IMR-90 (cell line): ENCODE results near the gene SAMSN1. TPM values are rescaled to one million over a fixed set of nuclear protein-coding genes. Genes with fewer than 3 reads are reported as not detected.

Source experiments
- ATAC-seq: fragments of 200-7000 bp; cut with Tn5 transposase; 2 replicates; pipeline ENCODE4 v1.9.1; 2020; ENCODE audit warnings: low read depth, mild to moderate bottlenecking, moderate library complexity
- BruUV-seq: library from RNA; stranded (reverse); fragments of 400-500 nt; replicated peaks from 2 replicates; lab custom pipeline; 2021; lab: Mats Ljungman, UMichigan
- CTCF ChIA-PET: fragments of 300-600 bp; formaldehyde crosslinking; extraction: SDS; loops from one replicate; lab custom pipeline; 2021; ENCODE audit warnings: antibody characterized with exemption; lab: Yijun Ruan, JAX
- POLR2A ChIA-PET: fragments of 300-600 bp; sonication (Branson Sonifier 250); formaldehyde crosslinking; loops from one replicate; lab custom pipeline; 2022; ENCODE audit warnings: antibody characterized with exemption; ENCODE audit not compliant: unreplicated experiment; lab: Charles Lee
- DNase-seq: peaks from one replicate; pipeline ENCODE4 v3.0.0; 2013
- H2AFZ ChIP-seq: replicated peaks from 2 replicates; pipeline ENCODE3; 2013; ENCODE audit warnings: low read length, mild to moderate bottlenecking; ENCODE audit not compliant: poor library complexity
- H2AK5ac ChIP-seq: 2 replicates; pipeline ENCODE4 v1.6.1; 2013; ENCODE audit warnings: low read depth, low read length, inconsistent platforms
- H2AK9ac ChIP-seq: replicated peaks from 2 replicates; pipeline ENCODE3; 2013; ENCODE audit warnings: mild to moderate bottlenecking, low read depth, low read length, moderate library complexity; ENCODE audit not compliant: poor library complexity
- H2BK120ac ChIP-seq: 2 replicates; pipeline ENCODE4 v1.6.1; 2013; ENCODE audit warnings: low read depth, low read length, inconsistent platforms
- H2BK15ac ChIP-seq: 3 replicates; pipeline ENCODE4 v1.6.1; 2013; ENCODE audit warnings: low read depth, low read length, inconsistent platforms
- H2BK20ac ChIP-seq: 2 replicates; pipeline ENCODE4 v1.6.1; 2013; ENCODE audit warnings: low read depth, mild to moderate bottlenecking, inconsistent platforms, low read length, moderate library complexity
- H2BK5ac ChIP-seq: 2 replicates; pipeline ENCODE4 v1.6.1; 2013; ENCODE audit warnings: mild to moderate bottlenecking, low read depth, low read length, inconsistent platforms; ENCODE audit not compliant: poor library complexity, severe bottlenecking
- H3K14ac ChIP-seq: replicated peaks from 2 replicates; pipeline ENCODE4 v1.6.1; 2013; ENCODE audit warnings: low read depth, low read length, inconsistent platforms
- H3K18ac ChIP-seq: 2 replicates; pipeline ENCODE4 v1.6.1; 2013; ENCODE audit warnings: low read depth, low read length, control low read depth
- H3K23ac ChIP-seq: 2 replicates; pipeline ENCODE4 v1.6.1; 2013; ENCODE audit warnings: low read depth, low read length, inconsistent platforms
- H3K27ac ChIP-seq: 2 replicates; pipeline ENCODE4 v1.5.1; 2013; ENCODE audit warnings: mild to moderate bottlenecking, control low read depth, low read length; ENCODE audit not compliant: insufficient read depth
- H3K27me3 ChIP-seq: 2 replicates; pipeline ENCODE4 v1.6.1; 2013; ENCODE audit warnings: low read length; ENCODE audit not compliant: control insufficient read depth, insufficient read depth
- H3K36me3 ChIP-seq: 2 replicates; pipeline ENCODE4 v1.6.1; 2013; ENCODE audit warnings: low read length, mixed read lengths; ENCODE audit not compliant: control insufficient read depth, insufficient read depth
- H3K4ac ChIP-seq: 2 replicates; pipeline ENCODE4 v1.6.1; 2013; ENCODE audit warnings: low read depth, low read length, inconsistent platforms
- H3K4me1 ChIP-seq: 2 replicates; pipeline ENCODE4 v1.6.1; 2013; ENCODE audit warnings: low read length, mixed read lengths; ENCODE audit not compliant: control insufficient read depth, insufficient read depth
- H3K4me2 ChIP-seq: 2 replicates; pipeline ENCODE4 v1.6.1; 2013; ENCODE audit warnings: low read depth, mild to moderate bottlenecking, control low read depth, low read length, moderate library complexity
- H3K4me3 ChIP-seq: 2 replicates; pipeline ENCODE4 v1.5.1; 2013; ENCODE audit warnings: low read depth, mild to moderate bottlenecking, control low read depth, low read length, moderate library complexity; ENCODE audit not compliant: insufficient read depth
- H3K56ac ChIP-seq: 2 replicates; pipeline ENCODE4 v1.6.1; 2013; ENCODE audit warnings: low read length, inconsistent platforms; ENCODE audit not compliant: insufficient read depth; ENCODE audit errors: extremely low read depth
- H3K79me1 ChIP-seq, 2 experiments: 2 replicates each; pipeline ENCODE4 v1.6.1; 2013; ENCODE audit warnings: low read length in 2 of 2, inconsistent platforms in 1 of 2, low read depth in 1 of 2
- H3K9ac ChIP-seq: 2 replicates; pipeline ENCODE4 v1.6.1; 2013; ENCODE audit warnings: low read depth, low read length, control low read depth
- H3K9me1 ChIP-seq: 2 replicates; pipeline ENCODE4 v1.6.1; 2013; ENCODE audit warnings: low read length, inconsistent platforms; ENCODE audit not compliant: insufficient read depth
- H3K9me3 ChIP-seq: 2 replicates; pipeline ENCODE4 v1.6.1; 2013; ENCODE audit warnings: low read length; ENCODE audit not compliant: control insufficient read depth, insufficient read depth
- H4K20me1 ChIP-seq: 2 replicates; pipeline ENCODE4 v1.6.1; 2013; ENCODE audit warnings: low read length, inconsistent platforms; ENCODE audit not compliant: insufficient read depth
- H4K5ac ChIP-seq: 2 replicates; pipeline ENCODE4 v1.6.1; 2013; ENCODE audit warnings: mild to moderate bottlenecking, low read depth, low read length, control low read depth
- H4K8ac ChIP-seq, 2 experiments: 2 replicates each; pipeline ENCODE4 v1.6.1; 2013; ENCODE audit warnings: low read depth in 2 of 2, low read length in 2 of 2, control low read depth in 1 of 2, inconsistent platforms in 1 of 2
- H4K91ac ChIP-seq: 2 replicates; pipeline ENCODE4 v1.6.1; 2013; ENCODE audit warnings: low read depth, low read length, inconsistent platforms; ENCODE audit not compliant: insufficient read depth
- CEBPB ChIP-seq: IDR thresholded peaks from 2 replicates; pipeline ENCODE4 v1.6.1; 2012; ENCODE audit warnings: low read depth, low read length, improper control_type of control experiment
- CTCF ChIP-seq: conservative IDR thresholded peaks from 2 replicates; pipeline ENCODE4 v1.5.1; 2012; ENCODE audit warnings: mild to moderate bottlenecking, low read depth, low read length, improper control_type of control experiment
- FOS ChIP-seq: fragments of 150-350 bp; IDR thresholded peaks from 2 replicates; pipeline ENCODE4 v1.6.1; 2016; ENCODE audit warnings: low read depth, low read length
- MAFK ChIP-seq: IDR thresholded peaks from 2 replicates; pipeline ENCODE4 v1.6.1; 2012; ENCODE audit warnings: low read depth, low read length, improper control_type of control experiment
- MXI1 ChIP-seq: IDR thresholded peaks from 2 replicates; pipeline ENCODE4 v1.6.1; 2012; ENCODE audit warnings: low read depth, mild to moderate bottlenecking, low read length, moderate library complexity, borderline replicate concordance
- NFE2L2 ChIP-seq: fragments of 150-350 bp; IDR thresholded peaks from 2 replicates; pipeline ENCODE4 v1.6.1; 2016; ENCODE audit warnings: low read depth, mild to moderate bottlenecking, low read length
- POLR2A ChIP-seq: IDR thresholded peaks from 2 replicates; pipeline ENCODE4 v1.6.1; 2012; ENCODE audit warnings: mild to moderate bottlenecking, low read depth, low read length
- RCOR1 ChIP-seq: IDR thresholded peaks from 2 replicates; pipeline ENCODE4 v1.6.1; 2012; ENCODE audit warnings: mild to moderate bottlenecking, low read length, improper control_type of control experiment; ENCODE audit not compliant: insufficient replicate concordance
- USF2 ChIP-seq: fragments of 150-350 bp; IDR thresholded peaks from 2 replicates; pipeline ENCODE4 v1.6.1; 2017; ENCODE audit warnings: mild to moderate bottlenecking, antibody characterized with exemption, low read length, low read depth
- WGBS, 2 experiments: methylation state at CpG; one replicate each; pipeline versions ENCODE4 v1.1.5 to v1.1.7; 2013; ENCODE audit warnings: missing lambda C conversion rate in 2 of 2; ENCODE audit not compliant: insufficient read length in 1 of 2; ENCODE audit errors: extremely low coverage in 2 of 2; 5-methylcytosine and 5-hydroxymethylcytosine counted together
- dilution Hi-C: fragments of 300-500 bp; cut with HindIII; formaldehyde crosslinking; loops from one replicate; pipeline ENCODE4 v1.14.3; 2018; ENCODE audit warnings: low sequenced_read_pairs; ENCODE audit not compliant: unreplicated experiment
- in situ Hi-C: fragments of 300-500 bp; cut with MboI; formaldehyde crosslinking; loops from 3 replicates; pipeline ENCODE4 v1.14.3; 2019; ENCODE audit warnings: low sequenced_read_pairs, inconsistent platforms, mixed read lengths
- intact Hi-C: fragments of 100-400 bp; cut with micrococcal nuclease; formaldehyde crosslinking; loops from 2 replicates; pipeline ENCODE4 v1.10.0; 2022
- polyA plus RNA-seq, 3 experiments: library from polyadenylated mRNA; depleted of rRNA; stranded (reverse); fragments of >200 nt; gene quantifications; 2 replicates each; pipeline ENCODE4 v1.2.3, GENCODE V29; 2012; ENCODE audit warnings: low replicate concordance in 1 of 3
- total RNA-seq: library from RNA; depleted of rRNA; stranded (reverse); fragments of >200 nt; gene quantifications from 2 replicates; pipeline ENCODE4 v1.2.3, GENCODE V29; 2012

Gene SAMSN1
- total and polyA plus RNA-seq, 2 of the 4 experiments (the other 2 are of a cell fraction): not detected

DNA sequence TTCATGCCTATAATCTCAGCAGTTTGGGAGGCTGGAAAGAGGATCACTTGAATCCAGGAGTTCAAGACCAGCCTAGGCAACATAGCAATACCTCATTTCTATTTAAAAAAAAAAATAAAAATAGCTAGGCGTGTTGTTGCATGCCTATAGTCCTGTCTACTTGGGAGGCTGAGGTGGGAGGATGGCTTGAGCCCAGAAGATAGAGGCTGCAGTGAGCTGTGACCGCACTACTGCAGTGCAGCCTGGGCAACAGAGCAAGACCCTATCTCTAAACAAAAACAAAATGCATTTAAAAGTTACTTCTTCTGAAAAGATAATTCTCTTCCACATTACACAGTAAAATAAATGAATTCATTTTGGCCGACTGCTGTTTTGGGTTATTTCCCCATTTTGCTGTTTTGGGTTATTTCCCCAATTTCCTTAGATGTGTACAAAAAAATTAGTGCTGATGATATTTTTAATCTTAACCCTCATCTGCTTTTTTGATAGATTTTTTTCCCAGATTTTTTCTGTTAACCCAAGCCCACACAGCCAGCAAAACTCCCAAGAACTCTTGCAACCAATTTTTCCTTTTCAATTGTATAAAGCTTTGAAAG, 23.0 kb upstream of the SAMSN1 start:
- H3K79me1 ChIP-seq: no peaks in the 10 kb centered on the region
- no peak overlapping the region for H2AK9ac ChIP-seq
- no peaks in the 10 kb centered on the region for H4K20me1 ChIP-seq
- H3K4me1 ChIP-seq: no peaks in the 10 kb centered on the region
- H2BK5ac ChIP-seq: no peak overlapping the region
- no peak overlapping the region for H3K18ac ChIP-seq
- ChIA-PET POLR2A (no interaction called here), CTCF (interaction anchor here (0.6 kb wide), 1 partner anchor 23 kb away, joined by 5 read pairs; no protein-coding TSS in a partner anchor)
- H2AK5ac ChIP-seq: no peak overlapping the region
- no peak overlapping the region for H2AFZ ChIP-seq
- no CpG with 5 or more reads among the region's 3 CpGs for WGBS, 2 experiments
- no peak overlapping the region for H3K27ac ChIP-seq
- H3K14ac ChIP-seq: no peak overlapping the region
- no peak overlapping the region for H4K8ac ChIP-seq
- in situ Hi-C loops (no loop called here), intact Hi-C loops (no loop called here), dilution Hi-C loops (no loop called here)
- H4K5ac ChIP-seq: no peak overlapping the region
- no peak overlapping the region for H3K56ac ChIP-seq
- no peak for TF ChIP-seq FOS
- no peak for TF ChIP-seq MAFK
- no peak for TF ChIP-seq NFE2L2
- no peak for TF ChIP-seq USF2
- no peak for TF ChIP-seq POLR2A
- TF ChIP-seq MXI1: no peak
- TF ChIP-seq RCOR1: no peak
- no peak for TF ChIP-seq CTCF
- no peak for TF ChIP-seq CEBPB
- peaks cover 3% of the 10 kb centered on the region for H3K9me3 ChIP-seq
- H2BK15ac ChIP-seq: no peak overlapping the region
- no peak overlapping the region for H2BK20ac ChIP-seq
- no peak overlapping the region for H2BK120ac ChIP-seq
- no peaks in the 10 kb centered on the region for H3K36me3 ChIP-seq
- DNase-seq (no peak), ATAC-seq (no peak)
- BruUV-seq: no TSS peak
- H3K9ac ChIP-seq: no peak overlapping the region
- H4K91ac ChIP-seq: no peak overlapping the region
- no peaks in the 10 kb centered on the region for H3K9me1 ChIP-seq
- no peak overlapping the region for H3K23ac ChIP-seq
- no peak overlapping the region for H3K4me3 ChIP-seq
- no peaks in the 10 kb centered on the region for H3K27me3 ChIP-seq
- H3K4me2 ChIP-seq: no peak overlapping the region
- H3K4ac ChIP-seq: no peak overlapping the region
